A673 (cell line): ENCODE measurements around the gene ACTN4.

Source experiments
- EZH2 ChIP-seq: fragments of 200-600 bp; sonication (generic); IDR thresholded peaks from 2 replicates; pipeline ENCODE4 v1.6.1; 2017; ENCODE audit warnings: borderline replicate concordance, low read depth, mild to moderate bottlenecking, mixed read lengths, antibody characterized with exemption, low read length; ENCODE audit not compliant: poor library complexity, severe bottlenecking
- TF ChIP-seq, protein P1 (sequence below): fragments of 300-800, 200-600 bp; sonication (generic); conservative IDR thresholded peaks from 2 replicates; pipeline ENCODE4 v1.5.1; 2017; ENCODE audit warnings: low read depth, mild to moderate bottlenecking, antibody characterized with exemption, low read length, moderate library complexity, mixed read lengths

DNA sequence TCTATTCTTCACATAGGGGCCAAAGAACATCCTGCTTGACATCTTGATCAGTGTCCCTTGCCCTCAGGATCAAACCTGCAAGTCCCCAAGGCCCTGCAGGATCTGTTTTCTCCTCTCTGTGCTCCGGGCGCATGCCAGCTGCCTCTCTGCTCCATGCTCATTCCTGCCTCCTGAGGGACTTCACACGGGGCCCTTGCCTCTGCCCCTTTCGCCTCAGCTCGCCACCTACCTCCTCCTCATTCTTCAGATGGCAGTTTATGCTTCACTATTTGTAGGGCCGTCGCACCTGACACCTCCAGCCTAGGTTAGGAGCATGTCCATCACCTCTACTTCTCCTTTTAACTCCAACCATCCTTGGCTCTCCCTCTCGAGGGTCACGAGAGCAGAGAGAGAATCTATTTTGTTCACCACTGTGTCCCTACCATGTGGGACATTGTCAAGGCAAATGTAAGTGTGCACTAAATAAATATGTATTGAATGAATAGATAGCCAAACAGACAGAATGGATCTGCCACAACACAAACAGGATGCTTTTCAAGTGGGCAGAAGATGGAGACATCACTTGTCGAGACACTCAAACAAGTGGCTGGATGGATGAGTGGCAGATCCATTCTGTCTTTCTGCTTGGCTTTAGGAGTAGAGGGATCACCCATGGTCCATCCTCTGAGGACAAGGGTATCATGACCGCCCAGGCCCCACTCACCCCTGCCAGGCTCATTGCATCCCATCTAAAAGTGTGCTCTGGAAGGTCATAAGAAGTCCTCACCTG is 29.6 kb downstream of the ACTN4 start:
- TF ChIP-seq, protein P1, sequence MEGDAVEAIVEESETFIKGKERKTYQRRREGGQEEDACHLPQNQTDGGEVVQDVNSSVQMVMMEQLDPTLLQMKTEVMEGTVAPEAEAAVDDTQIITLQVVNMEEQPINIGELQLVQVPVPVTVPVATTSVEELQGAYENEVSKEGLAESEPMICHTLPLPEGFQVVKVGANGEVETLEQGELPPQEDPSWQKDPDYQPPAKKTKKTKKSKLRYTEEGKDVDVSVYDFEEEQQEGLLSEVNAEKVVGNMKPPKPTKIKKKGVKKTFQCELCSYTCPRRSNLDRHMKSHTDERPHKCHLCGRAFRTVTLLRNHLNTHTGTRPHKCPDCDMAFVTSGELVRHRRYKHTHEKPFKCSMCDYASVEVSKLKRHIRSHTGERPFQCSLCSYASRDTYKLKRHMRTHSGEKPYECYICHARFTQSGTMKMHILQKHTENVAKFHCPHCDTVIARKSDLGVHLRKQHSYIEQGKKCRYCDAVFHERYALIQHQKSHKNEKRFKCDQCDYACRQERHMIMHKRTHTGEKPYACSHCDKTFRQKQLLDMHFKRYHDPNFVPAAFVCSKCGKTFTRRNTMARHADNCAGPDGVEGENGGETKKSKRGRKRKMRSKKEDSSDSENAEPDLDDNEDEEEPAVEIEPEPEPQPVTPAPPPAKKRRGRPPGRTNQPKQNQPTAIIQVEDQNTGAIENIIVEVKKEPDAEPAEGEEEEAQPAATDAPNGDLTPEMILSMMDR, result no peak
- no peak for TF ChIP-seq EZH2
